HepG2 (cell line): Measurements from ENCODE around the gene NIPAL4.

Experiments used
- JUND ChIP-seq: sonication (generic); formaldehyde crosslinking; IDR thresholded peaks from 2 replicates; pipeline ENCODE4 v1.8.0; 2022; ENCODE audit warnings: mild to moderate bottlenecking, missing genetic modification reagents
- MAFK ChIP-seq, 2 experiments: IDR thresholded peaks in 1 of 2; conservative IDR thresholded peaks in 1 of 2; 2 replicates each; pipeline ENCODE4 v1.6.1; 2011; ENCODE audit warnings: improper control_type of control experiment in 2 of 2, low read length in 2 of 2
- PLRG1 ChIP-seq: fragments of 450-650 bp; conservative IDR thresholded peaks from 2 replicates; pipeline ENCODE4 v1.6.1; 2016
- RAD21 ChIP-seq: fragments of 450-650 bp; formaldehyde crosslinking; IDR thresholded peaks from 2 replicates; pipeline ENCODE4 v1.5.0; 2020; ENCODE audit warnings: mild to moderate bottlenecking
- SIN3B ChIP-seq: fragments of 150-350 bp; IDR thresholded peaks from 2 replicates; pipeline ENCODE4 v1.6.1; 2014; ENCODE audit warnings: low read length
- ZNF383 ChIP-seq: sonication (generic); formaldehyde crosslinking; IDR thresholded peaks from 2 replicates; pipeline ENCODE4 v1.4.0; 2020; ENCODE audit warnings: missing genetic modification reagents, mild to moderate bottlenecking, borderline replicate concordance
- ZSCAN25 ChIP-seq: sonication (generic); formaldehyde crosslinking; IDR thresholded peaks from 2 replicates; pipeline ENCODE4 v1.8.0; 2022; ENCODE audit warnings: mild to moderate bottlenecking, missing genetic modification reagents
- TF ChIP-seq, protein P1 (sequence below): sonication (generic); formaldehyde crosslinking; IDR thresholded peaks from 2 replicates; pipeline ENCODE4 v1.5.0; 2020; ENCODE audit warnings: mild to moderate bottlenecking, missing genetic modification reagents, moderate library complexity
- TF ChIP-seq, protein P2 (sequence below): sonication (generic); formaldehyde crosslinking; IDR thresholded peaks from 2 replicates; pipeline ENCODE4 v1.5.1; 2020; ENCODE audit warnings: missing genetic modification reagents, mild to moderate bottlenecking, borderline replicate concordance
- TF ChIP-seq, protein P3 (sequence below): sonication (generic); formaldehyde crosslinking; IDR thresholded peaks from 2 replicates; pipeline ENCODE4 v1.5.1; 2020; ENCODE audit warnings: missing genetic modification reagents, mild to moderate bottlenecking, borderline replicate concordance
- TF ChIP-seq, protein P4 (sequence below): sonication (generic); formaldehyde crosslinking; IDR thresholded peaks from 2 replicates; pipeline ENCODE4 v1.4.0; 2020; ENCODE audit warnings: missing genetic modification reagents
- TF ChIP-seq, protein P5 (sequence below): sonication (generic); formaldehyde crosslinking; IDR thresholded peaks from 2 replicates; pipeline ENCODE4 v1.8.1; 2023; ENCODE audit warnings: mild to moderate bottlenecking, missing genetic modification reagents, borderline replicate concordance

DNA sequence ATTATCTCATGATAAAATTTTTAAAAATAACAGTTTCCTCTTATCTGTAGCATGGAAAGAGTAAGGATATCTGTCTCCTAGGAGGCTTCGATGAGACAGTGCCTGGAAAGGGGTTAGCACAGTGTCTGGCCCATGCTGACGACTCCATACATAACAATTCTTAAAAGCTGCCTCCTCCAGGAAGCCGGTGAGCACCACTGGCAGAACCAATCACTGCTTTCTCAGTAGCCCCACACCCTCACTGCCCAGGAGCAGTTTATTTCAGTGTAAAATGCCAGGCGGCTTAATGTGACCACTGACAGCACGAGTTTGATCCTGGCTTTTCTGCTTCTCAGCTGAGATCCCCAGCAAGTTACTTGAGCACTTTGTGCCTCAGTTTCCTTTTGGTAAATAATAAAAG, 1.2 kb upstream of the NIPAL4 start:
- TF ChIP-seq JUND (CRISPR knock-in tag) (no peak), ZSCAN25 (no peak), SIN3B (no peak), ZNF383 (CRISPR knock-in tag) (no peak), PLRG1 (no peak), MAFK (conservative IDR thresholded peaks at IDR 0.05 in 1 of 2, IDR thresholded peaks at IDR 0.05 in 1 of 2; ENCODE audit: low read length in 2 of 2) (no peak), RAD21 (CRISPR knock-in tag) (no peak)
- TF ChIP-seq, protein P1, sequence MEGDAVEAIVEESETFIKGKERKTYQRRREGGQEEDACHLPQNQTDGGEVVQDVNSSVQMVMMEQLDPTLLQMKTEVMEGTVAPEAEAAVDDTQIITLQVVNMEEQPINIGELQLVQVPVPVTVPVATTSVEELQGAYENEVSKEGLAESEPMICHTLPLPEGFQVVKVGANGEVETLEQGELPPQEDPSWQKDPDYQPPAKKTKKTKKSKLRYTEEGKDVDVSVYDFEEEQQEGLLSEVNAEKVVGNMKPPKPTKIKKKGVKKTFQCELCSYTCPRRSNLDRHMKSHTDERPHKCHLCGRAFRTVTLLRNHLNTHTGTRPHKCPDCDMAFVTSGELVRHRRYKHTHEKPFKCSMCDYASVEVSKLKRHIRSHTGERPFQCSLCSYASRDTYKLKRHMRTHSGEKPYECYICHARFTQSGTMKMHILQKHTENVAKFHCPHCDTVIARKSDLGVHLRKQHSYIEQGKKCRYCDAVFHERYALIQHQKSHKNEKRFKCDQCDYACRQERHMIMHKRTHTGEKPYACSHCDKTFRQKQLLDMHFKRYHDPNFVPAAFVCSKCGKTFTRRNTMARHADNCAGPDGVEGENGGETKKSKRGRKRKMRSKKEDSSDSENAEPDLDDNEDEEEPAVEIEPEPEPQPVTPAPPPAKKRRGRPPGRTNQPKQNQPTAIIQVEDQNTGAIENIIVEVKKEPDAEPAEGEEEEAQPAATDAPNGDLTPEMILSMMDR (CRISPR knock-in tag): no peak
- TF ChIP-seq, protein P2, sequence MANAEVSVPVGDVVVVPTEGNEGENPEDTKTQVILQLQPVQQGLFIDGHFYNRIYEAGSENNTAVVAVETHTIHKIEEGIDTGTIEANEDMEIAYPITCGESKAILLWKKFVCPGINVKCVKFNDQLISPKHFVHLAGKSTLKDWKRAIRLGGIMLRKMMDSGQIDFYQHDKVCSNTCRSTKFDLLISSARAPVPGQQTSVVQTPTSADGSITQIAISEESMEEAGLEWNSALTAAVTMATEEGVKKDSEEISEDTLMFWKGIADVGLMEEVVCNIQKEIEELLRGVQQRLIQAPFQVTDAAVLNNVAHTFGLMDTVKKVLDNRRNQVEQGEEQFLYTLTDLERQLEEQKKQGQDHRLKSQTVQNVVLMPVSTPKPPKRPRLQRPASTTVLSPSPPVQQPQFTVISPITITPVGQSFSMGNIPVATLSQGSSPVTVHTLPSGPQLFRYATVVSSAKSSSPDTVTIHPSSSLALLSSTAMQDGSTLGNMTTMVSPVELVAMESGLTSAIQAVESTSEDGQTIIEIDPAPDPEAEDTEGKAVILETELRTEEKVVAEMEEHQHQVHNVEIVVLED (CRISPR knock-in tag): no peak
- TF ChIP-seq, protein P3, sequence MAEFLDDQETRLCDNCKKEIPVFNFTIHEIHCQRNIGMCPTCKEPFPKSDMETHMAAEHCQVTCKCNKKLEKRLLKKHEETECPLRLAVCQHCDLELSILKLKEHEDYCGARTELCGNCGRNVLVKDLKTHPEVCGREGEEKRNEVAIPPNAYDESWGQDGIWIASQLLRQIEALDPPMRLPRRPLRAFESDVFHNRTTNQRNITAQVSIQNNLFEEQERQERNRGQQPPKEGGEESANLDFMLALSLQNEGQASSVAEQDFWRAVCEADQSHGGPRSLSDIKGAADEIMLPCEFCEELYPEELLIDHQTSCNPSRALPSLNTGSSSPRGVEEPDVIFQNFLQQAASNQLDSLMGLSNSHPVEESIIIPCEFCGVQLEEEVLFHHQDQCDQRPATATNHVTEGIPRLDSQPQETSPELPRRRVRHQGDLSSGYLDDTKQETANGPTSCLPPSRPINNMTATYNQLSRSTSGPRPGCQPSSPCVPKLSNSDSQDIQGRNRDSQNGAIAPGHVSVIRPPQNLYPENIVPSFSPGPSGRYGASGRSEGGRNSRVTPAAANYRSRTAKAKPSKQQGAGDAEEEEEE (CRISPR knock-in tag): no peak
- TF ChIP-seq, protein P4, sequence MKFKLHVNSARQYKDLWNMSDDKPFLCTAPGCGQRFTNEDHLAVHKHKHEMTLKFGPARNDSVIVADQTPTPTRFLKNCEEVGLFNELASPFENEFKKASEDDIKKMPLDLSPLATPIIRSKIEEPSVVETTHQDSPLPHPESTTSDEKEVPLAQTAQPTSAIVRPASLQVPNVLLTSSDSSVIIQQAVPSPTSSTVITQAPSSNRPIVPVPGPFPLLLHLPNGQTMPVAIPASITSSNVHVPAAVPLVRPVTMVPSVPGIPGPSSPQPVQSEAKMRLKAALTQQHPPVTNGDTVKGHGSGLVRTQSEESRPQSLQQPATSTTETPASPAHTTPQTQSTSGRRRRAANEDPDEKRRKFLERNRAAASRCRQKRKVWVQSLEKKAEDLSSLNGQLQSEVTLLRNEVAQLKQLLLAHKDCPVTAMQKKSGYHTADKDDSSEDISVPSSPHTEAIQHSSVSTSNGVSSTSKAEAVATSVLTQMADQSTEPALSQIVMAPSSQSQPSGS (CRISPR knock-in tag): no peak
- TF ChIP-seq, protein P5, sequence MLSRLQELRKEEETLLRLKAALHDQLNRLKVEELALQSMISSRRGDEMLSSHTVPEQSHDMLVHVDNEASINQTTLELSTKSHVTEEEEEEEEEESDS (CRISPR knock-in tag): no peak
